ENCODE results near the gene ADAM29. TPM values are rescaled to one million over a fixed set of nuclear protein-coding genes. Genes with fewer than 3 reads are reported as not detected.

Gene ADAM29
- total RNA-seq, 2 donors from 2014 or later: not detected

- TF ChIP-seq, protein P1, sequence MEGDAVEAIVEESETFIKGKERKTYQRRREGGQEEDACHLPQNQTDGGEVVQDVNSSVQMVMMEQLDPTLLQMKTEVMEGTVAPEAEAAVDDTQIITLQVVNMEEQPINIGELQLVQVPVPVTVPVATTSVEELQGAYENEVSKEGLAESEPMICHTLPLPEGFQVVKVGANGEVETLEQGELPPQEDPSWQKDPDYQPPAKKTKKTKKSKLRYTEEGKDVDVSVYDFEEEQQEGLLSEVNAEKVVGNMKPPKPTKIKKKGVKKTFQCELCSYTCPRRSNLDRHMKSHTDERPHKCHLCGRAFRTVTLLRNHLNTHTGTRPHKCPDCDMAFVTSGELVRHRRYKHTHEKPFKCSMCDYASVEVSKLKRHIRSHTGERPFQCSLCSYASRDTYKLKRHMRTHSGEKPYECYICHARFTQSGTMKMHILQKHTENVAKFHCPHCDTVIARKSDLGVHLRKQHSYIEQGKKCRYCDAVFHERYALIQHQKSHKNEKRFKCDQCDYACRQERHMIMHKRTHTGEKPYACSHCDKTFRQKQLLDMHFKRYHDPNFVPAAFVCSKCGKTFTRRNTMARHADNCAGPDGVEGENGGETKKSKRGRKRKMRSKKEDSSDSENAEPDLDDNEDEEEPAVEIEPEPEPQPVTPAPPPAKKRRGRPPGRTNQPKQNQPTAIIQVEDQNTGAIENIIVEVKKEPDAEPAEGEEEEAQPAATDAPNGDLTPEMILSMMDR (IDR thresholded peaks at IDR 0.05): no peak
- Histone ChIP-seq H3K9me3 (no peaks in the 10 kb centered on the region), H3K27me3 (no peaks in the 10 kb centered on the region), H3K36me3 (no peaks in the 10 kb centered on the region), H3K27ac (no peak overlapping the region), H3K4me1 (no peaks in the 10 kb centered on the region), H3K4me3 (no peak overlapping the region)
- no peak for DNase-seq (ENCODE audit: low spot score)
Observed at GRCh38 chr4:174874898-174875297, 43.3 kb upstream of the ADAM29 start.

- no peaks in the 10 kb centered on the region for H3K27me3 ChIP-seq
- no peak overlapping the region for H3K4me3 ChIP-seq
- no peaks in the 10 kb centered on the region for H3K4me1 ChIP-seq
- DNase-seq (ENCODE audit: low spot score): no peak
- H3K36me3 ChIP-seq: no peaks in the 10 kb centered on the region
- TF ChIP-seq, protein P1 (IDR thresholded peaks at IDR 0.05): no peak
- H3K27ac ChIP-seq: no peak overlapping the region
- H3K9me3 ChIP-seq: no peaks in the 10 kb centered on the region
Observed at GRCh38 chr4:174880001-174880400, 38.2 kb upstream of the ADAM29 start.

GRCh38 chr4:174882317-174882992 is 35.7 kb upstream of the ADAM29 start:
- H3K27ac ChIP-seq: no peak overlapping the region
- H3K36me3 ChIP-seq: no peaks in the 10 kb centered on the region
- TF ChIP-seq, protein P1 (IDR thresholded peaks at IDR 0.05): no peak
- DNase-seq (ENCODE audit: low spot score): no peak
- no peak overlapping the region for H3K4me3 ChIP-seq
- H3K9me3 ChIP-seq: no peaks in the 10 kb centered on the region
- H3K27me3 ChIP-seq: no peaks in the 10 kb centered on the region
- no peaks in the 10 kb centered on the region for H3K4me1 ChIP-seq

GRCh38 chr4:174907508-174907907 is 10.7 kb upstream of the ADAM29 start:
- TF ChIP-seq, protein P1 (IDR thresholded peaks at IDR 0.05): no peak
- no peaks in the 10 kb centered on the region for H3K4me1 ChIP-seq
- peaks cover 0 to 27% of the 10 kb centered on the region in 2 donors for H3K9me3 ChIP-seq
- no peak for DNase-seq (ENCODE audit: low spot score)
- H3K36me3 ChIP-seq: no peaks in the 10 kb centered on the region
- no peak overlapping the region for H3K27ac ChIP-seq
- no peaks in the 10 kb centered on the region for H3K27me3 ChIP-seq
- H3K4me3 ChIP-seq: no peak overlapping the region

DNA sequence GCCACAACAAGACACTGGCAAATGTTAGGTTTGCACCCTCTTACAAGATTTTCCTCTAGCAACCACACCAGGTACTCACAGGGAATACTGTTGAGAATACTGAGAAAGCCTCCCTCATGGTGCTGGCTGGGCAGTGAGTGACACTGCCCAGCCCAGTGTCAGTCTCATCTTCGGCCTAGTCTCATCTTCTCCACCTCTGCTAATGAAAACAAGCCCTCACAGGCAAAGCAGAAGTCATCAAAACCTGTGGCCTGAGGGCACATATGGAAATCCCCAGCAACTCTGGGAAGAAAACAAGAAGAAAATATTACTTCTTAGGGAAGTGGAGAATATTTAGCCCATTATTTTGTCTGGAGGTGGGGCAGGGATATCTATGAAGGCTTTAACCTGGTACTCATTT is 7.9 kb upstream of the ADAM29 start:
- Histone ChIP-seq H3K27me3 (no peaks in the 10 kb centered on the region), H3K27ac (no peak overlapping the region), H3K4me3 (no peak overlapping the region), H3K9me3 (peaks cover 0 to 13% of the 10 kb centered on the region in 2 donors), H3K36me3 (no peaks in the 10 kb centered on the region), H3K4me1 (no peaks in the 10 kb centered on the region)
- TF ChIP-seq, protein P1 (IDR thresholded peaks at IDR 0.05): no peak
- DNase-seq (ENCODE audit: low spot score): no peak
